ENCODE data around the gene MARVELD1. TPM values are rescaled to one million over a fixed set of nuclear protein-coding genes. Genes with fewer than 3 reads are reported as not detected.

The MARVELD1 gene
- total RNA-seq, 1 donor from 2014 or later, result 21.2 TPM

DNA sequence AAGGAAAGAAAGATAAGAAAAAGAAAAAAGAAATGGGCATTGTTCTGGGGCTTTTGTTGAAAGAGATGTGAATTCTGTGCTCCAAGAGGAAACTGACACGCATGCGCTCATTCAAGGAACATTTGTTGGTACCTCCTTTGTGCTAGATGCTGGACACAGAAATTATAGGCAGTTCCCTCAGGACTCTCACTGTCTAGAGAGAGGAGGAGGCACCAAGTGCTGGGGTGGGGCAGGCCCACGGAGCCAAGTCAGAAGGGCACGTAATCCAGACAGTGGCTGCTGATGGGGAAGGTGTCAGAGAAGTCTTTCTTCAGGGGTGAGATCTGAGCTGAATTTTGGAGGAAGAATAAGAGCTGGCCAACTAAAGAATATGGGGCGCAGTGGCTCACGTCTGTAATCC is 20.5 kb downstream of the MARVELD1 start:
- TF ChIP-seq, protein P1, sequence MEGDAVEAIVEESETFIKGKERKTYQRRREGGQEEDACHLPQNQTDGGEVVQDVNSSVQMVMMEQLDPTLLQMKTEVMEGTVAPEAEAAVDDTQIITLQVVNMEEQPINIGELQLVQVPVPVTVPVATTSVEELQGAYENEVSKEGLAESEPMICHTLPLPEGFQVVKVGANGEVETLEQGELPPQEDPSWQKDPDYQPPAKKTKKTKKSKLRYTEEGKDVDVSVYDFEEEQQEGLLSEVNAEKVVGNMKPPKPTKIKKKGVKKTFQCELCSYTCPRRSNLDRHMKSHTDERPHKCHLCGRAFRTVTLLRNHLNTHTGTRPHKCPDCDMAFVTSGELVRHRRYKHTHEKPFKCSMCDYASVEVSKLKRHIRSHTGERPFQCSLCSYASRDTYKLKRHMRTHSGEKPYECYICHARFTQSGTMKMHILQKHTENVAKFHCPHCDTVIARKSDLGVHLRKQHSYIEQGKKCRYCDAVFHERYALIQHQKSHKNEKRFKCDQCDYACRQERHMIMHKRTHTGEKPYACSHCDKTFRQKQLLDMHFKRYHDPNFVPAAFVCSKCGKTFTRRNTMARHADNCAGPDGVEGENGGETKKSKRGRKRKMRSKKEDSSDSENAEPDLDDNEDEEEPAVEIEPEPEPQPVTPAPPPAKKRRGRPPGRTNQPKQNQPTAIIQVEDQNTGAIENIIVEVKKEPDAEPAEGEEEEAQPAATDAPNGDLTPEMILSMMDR (conservative IDR thresholded peaks at IDR 0.05; ENCODE audit: low read depth, low read length), result no peak
- no peak for DNase-seq (ENCODE audit: low read depth)
- H3K4me3 ChIP-seq (ENCODE audit: low read depth, low read length), result no peak overlapping the region

DNA sequence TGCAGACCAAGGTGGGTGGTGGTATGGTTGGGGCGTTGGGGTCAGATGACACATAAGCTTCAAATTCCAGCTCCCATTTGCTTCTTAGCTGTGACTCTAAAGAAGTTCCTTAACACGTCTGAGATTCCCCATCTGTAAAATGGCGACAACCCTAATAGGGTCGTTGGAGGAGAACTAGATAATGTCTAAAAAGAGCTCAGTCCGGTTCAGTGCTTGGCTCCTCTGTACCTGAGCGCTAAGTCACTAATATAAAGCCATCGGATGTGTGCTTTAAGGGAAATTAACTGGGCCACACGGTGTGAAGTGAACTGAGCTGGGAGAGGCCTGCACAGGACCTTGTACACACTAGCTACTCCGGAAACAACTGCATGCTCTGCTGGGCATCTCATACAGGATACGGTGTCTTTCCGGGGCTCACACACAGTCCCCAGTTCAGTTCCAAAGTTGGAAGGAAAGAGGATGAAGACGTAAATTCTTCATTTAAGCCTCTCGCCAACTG is 22.9 kb downstream of the MARVELD1 start:
- DNase-seq (ENCODE audit: low read depth), result no peak
- H3K4me3 ChIP-seq (ENCODE audit: low read depth, low read length), result peak overlapping the region; percentile 96

DNA sequence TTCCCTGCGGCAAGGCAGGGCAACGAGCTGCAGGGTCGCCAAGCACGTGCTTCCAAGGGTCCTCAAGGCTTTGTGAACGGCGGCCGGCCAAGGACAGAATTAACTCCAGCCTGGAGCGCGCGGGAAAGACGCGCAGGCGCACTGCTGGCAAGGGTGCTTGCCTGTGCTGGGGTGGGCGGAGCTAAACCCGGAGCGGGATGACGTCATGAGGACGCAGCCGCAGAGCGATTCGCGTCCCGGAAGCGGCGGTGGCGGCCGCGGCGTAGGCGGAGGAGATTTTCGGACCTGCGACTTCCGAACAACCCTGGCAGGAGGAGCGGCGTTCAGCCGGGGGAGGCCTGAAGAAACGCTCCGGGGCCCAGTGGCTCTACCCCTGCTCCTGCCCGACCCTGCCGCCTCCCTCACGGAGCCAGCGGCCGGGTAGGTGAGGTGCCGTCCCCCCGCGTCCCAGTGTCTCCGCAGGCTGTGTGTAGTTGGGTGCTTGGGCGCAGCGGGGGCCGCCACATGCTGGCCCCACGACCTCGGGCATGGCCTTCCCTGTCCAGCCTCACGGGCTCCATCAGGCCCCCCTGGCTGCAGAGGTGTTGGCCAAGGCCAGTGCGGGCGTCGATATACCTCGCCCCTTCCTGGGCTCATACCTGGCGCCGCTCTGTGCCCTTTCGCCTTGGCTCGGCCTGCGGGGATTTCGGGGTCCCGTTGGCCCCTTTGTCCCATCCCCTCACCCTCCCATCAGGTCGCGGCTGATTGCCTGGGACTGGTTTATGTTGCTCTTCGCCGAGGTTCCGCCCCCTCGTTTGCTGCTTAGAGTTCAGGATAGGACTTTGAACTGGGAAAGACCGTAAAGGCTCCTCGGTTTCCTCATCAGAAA is 23.6 kb downstream of the MARVELD1 start, which contains the start of gene ZFYVE27:
TSS of gene ZFYVE27 (plus strand) at position 227 of the 868 bp plus-strand sequence. CDS start 1,350 bp downstream, outside the sequence.
- peak; percentile 46 for DNase-seq (ENCODE audit: low read depth)
- TF ChIP-seq, protein P1 (conservative IDR thresholded peaks at IDR 0.05; ENCODE audit: low read depth, low read length), result no peak
- peak within 1 kb of the TSS; percentile 96 for H3K4me3 ChIP-seq (ENCODE audit: low read depth, low read length)

More for the DNA sequence above, 22.9 kb downstream of the MARVELD1 start:
- TF ChIP-seq, protein P1 (conservative IDR thresholded peaks at IDR 0.05; ENCODE audit: low read depth, low read length), result no peak

DNA sequence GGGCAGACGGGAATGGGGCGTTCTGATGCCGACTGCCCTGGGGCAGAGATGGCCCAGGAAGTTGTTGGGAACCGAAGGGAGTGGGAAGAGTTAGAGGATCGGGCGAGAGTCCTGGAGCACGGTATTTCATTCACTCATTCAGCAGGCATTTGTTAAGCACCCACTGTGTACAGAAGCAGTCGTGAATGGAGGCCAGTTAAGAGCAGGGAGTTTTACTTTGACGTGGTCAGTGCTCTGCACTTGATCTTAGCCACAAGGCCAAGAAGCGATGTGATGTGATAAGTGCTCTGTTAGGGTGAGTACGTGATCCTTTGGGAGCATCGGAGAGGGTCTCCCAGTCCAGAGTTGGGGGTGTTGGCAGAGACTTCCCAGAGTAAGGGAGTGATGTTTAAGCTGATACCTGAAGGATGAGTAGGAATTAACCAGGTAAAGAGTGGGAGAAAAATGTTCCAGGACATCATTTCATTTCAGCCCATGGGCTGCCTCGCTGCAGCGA is 24.3 kb downstream of the MARVELD1 start:
- TF ChIP-seq, protein P1 (conservative IDR thresholded peaks at IDR 0.05; ENCODE audit: low read depth, low read length), result no peak
- DNase-seq (ENCODE audit: low read depth), result no peak
- peak overlapping the region; percentile 96 for H3K4me3 ChIP-seq (ENCODE audit: low read depth, low read length)

DNA sequence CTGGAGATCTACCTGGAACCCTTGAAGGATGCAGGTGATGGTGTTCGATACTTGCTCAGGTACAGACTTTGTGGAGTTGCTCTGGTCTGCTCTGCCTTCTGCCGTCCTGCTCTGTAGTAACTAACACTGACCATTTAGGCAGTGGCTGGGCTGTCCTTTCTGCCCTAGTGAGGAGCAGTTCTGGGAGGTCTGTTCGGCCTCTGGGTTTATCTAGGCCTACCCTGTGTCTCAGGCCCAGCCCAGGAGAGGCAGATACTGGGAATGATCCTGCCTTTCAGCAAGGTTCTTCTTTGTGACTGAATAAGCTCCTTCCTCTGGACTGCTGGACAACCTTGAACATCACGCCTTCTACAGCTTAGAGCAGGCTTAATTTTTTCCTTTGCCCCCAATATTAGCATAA is 25.1 kb downstream of the MARVELD1 start:
- H3K4me3 ChIP-seq (ENCODE audit: low read depth, low read length), result peak overlapping the region; percentile 96
- TF ChIP-seq, protein P1 (conservative IDR thresholded peaks at IDR 0.05; ENCODE audit: low read depth, low read length), result no peak
- no peak for DNase-seq (ENCODE audit: low read depth)

DNA sequence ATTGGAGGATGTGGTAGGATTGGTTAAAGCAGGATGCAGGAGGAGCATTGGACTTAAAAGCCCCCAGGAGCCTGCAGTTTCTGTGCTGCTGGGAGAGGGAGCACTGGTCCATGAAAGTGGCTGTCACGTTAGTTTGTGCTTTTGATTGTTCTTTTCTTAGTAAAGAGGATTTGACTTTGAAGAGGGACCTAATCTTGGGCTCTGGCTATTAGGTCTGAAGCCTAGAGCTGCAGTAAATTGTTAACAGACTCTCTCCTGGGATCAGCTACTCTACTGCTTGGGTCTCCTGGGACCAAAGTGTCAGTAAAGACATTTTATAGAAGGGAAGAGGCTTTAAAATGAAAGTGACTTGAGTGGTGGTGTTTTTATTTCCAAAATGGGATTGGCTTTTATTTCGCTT is 27.1 kb downstream of the MARVELD1 start:
- TF ChIP-seq, protein P1 (conservative IDR thresholded peaks at IDR 0.05; ENCODE audit: low read depth, low read length), result no peak
- no peak overlapping the region for H3K4me3 ChIP-seq (ENCODE audit: low read depth, low read length)
- DNase-seq (ENCODE audit: low read depth), result no peak

Measured in epithelial cell of proximal tubule (primary cell).